Panc1 (cell line): ENCODE data around the gene ABTB2.

Experiments used
- CTCF ChIP-seq: fragments of 450-650 bp; IDR thresholded peaks from 2 replicates; pipeline ENCODE4 v1.5.1; 2017; ENCODE audit warnings: mild to moderate bottlenecking
- SIN3A ChIP-seq: IDR thresholded peaks from 2 replicates; pipeline ENCODE4 v1.6.1; 2012; ENCODE audit warnings: low read depth, mild to moderate bottlenecking, low read length, moderate library complexity, borderline replicate concordance; ENCODE audit not compliant: insufficient read depth
- TCF7L2 ChIP-seq: IDR thresholded peaks from 2 replicates; pipeline ENCODE4 v1.6.1; 2011; ENCODE audit warnings: mild to moderate bottlenecking, low read depth, low read length, inconsistent platforms

GRCh38 chr11:34330653-34331052 is 27.2 kb downstream of the ABTB2 start:
- TF ChIP-seq CTCF (no peak), TCF7L2 (no peak), SIN3A (no peak)
